HG03378 (cell line): ENCODE data around the gene SETD3.

ENCODE experiments used
- ATAC-seq: cut with Tn5 transposase; IDR thresholded peaks from one replicate; pipeline ENCODE4 v1.9.1; 2021; ENCODE audit warnings: mild to moderate bottlenecking, moderate library complexity; ENCODE audit not compliant: unreplicated experiment

The SETD3 gene

GRCh38 chr14:99426265-99426664, 54.4 kb downstream of the SETD3 start:
- no peak for ATAC-seq

GRCh38 chr14:99425272-99425681, 55.4 kb downstream of the SETD3 start:
- no peak for ATAC-seq

GRCh38 chr14:99424306-99424877, 56.3 kb downstream of the SETD3 start:
- ATAC-seq = no peak

- no peak for ATAC-seq
Observed at GRCh38 chr14:99423434-99423833, 57.2 kb downstream of the SETD3 start.

GRCh38 chr14:99422228-99423010, 58.2 kb downstream of the SETD3 start:
- no peak for ATAC-seq

GRCh38 chr14:99420711-99421110, 59.9 kb downstream of the SETD3 start:
- ATAC-seq = no peak

- no peak for ATAC-seq
Observed at GRCh38 chr14:99419905-99420304, 60.8 kb downstream of the SETD3 start.

- ATAC-seq = no peak
Observed at GRCh38 chr14:99418242-99418641, 62.4 kb downstream of the SETD3 start.

- no peak for ATAC-seq
Observed at GRCh38 chr14:99416909-99417308, 63.8 kb downstream of the SETD3 start.

GRCh38 chr14:99415496-99416281, 65.0 kb downstream of the SETD3 start:
- ATAC-seq = peak; percentile 93

GRCh38 chr14:99413911-99414310, 66.7 kb downstream of the SETD3 start:
- no peak for ATAC-seq

- ATAC-seq = no peak
Observed at GRCh38 chr14:99413172-99413571, 67.5 kb downstream of the SETD3 start.

- no peak for ATAC-seq
Observed at GRCh38 chr14:99412117-99413061, 68.3 kb downstream of the SETD3 start.

- ATAC-seq = no peak
Observed at GRCh38 chr14:99410019-99410418, 70.6 kb downstream of the SETD3 start.

- no peak for ATAC-seq
Observed at GRCh38 chr14:99408971-99409289, 71.7 kb downstream of the SETD3 start.

GRCh38 chr14:99408286-99408970, 72.2 kb downstream of the SETD3 start:
- no peak for ATAC-seq

- no peak for ATAC-seq
Observed at GRCh38 chr14:99407416-99407815, 73.2 kb downstream of the SETD3 start.

GRCh38 chr14:99402950-99403349, 77.7 kb downstream of the SETD3 start:
- no peak for ATAC-seq

GRCh38 chr14:99402285-99402648, 78.4 kb downstream of the SETD3 start:
- ATAC-seq = no peak

- no peak for ATAC-seq
Observed at GRCh38 chr14:99401621-99402284, 78.9 kb downstream of the SETD3 start.
